Breast epithelium (tissue), 3 donors: ENCODE results near the gene SMIM26.

ENCODE experiments used
- CTCF ChIP-seq, 3 donors: fragments of 450-650 bp; IDR thresholded peaks; one replicate each; pipeline ENCODE4 v1.5.1; 2016 to 2017; ENCODE audit warnings: antibody characterized with exemption in 3 of 3, mild to moderate bottlenecking in 3 of 3, moderate library complexity in 3 of 3
- POLR2A ChIP-seq: fragments of 450-650 bp; IDR thresholded peaks from one replicate; pipeline ENCODE4 v1.6.1; 2016; ENCODE audit warnings: antibody characterized with exemption, mild to moderate bottlenecking, moderate library complexity
- POLR2AphosphoS5 ChIP-seq, 3 donors: sonication (generic); formaldehyde crosslinking; IDR thresholded peaks; one replicate each; pipeline ENCODE4 v1.6.1; 2017; ENCODE audit warnings: antibody characterized with exemption in 3 of 3

GRCh38 chr20:18532626-18533025 lies 34.6 kb upstream of the SMIM26 start:
- TF ChIP-seq CTCF (IDR thresholded peaks at IDR 0.05), result no peak
- TF ChIP-seq POLR2A, result no peak
- no peak for TF ChIP-seq POLR2AphosphoS5 (IDR thresholded peaks at IDR 0.05)
